ENCODE measurements around the gene SYCE3.

The SYCE3 gene

DNA sequence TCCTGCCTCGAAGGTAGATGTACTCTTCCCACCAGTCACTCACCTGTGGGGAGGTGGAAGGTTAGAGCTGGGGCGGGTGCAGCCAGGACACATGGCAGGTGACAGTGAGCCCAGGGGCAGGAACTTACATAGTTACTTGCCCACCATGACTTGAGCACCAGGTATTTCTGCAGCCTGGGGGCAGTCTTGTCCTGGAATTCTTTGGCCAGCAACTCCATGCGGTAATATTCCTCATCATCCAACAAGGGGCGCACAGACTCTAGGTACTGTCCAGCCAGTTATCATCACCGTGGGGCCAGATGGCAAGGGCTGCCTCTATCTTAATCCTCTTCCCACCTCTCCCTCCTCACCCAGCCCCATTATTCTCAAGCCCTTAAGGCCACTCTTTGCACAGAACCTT, 13.4 kb upstream of the SYCE3 start:
- no peak for DNase-seq (ENCODE audit: low spot score)

DNA sequence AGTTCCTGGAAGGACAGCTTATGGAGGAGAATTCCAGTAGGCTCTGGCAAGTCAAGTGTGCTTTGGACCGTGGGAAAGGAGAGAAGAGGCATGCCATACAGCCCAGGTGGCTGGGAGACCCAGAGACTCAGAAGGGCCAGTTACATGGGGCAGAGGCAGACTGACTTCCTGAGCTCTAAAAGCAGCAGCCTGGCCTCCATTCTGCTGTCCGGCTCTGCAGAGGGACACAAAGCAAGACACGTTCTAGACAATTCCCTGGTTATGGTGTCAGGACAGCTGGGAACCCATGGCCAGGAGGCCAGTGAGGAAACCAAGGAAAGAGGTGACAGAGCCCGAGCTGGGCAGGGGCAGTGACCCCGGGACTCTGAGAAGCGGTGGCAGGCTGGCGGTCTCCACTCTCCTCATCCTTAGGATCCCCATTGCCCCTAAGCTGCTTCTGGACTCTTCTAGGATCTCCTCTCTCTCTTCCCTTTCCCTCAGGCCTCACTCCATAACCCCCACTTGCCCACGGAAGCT, 12.8 kb upstream of the SYCE3 start:
- DNase-seq (ENCODE audit: low spot score): no peak

DNA sequence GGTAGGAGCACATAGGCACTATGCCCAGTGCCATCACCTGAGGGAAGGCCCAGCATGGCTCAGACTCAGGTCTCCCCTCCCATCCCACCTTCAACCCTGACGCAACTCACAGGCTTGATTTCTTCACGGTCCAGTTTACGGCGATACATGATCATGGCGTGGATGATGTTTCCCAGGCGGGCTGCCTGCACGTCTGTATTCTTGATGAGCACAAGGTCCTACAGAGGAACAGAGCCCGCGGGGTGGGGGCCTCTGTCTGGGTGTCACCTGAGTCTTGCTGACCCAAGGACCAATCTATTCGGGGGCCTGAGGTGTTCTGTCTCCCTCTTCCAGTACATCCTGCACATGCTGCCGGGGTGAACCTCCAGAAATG, 11.7 kb upstream of the SYCE3 start:
- DNase-seq (ENCODE audit: low spot score): no peak

DNA sequence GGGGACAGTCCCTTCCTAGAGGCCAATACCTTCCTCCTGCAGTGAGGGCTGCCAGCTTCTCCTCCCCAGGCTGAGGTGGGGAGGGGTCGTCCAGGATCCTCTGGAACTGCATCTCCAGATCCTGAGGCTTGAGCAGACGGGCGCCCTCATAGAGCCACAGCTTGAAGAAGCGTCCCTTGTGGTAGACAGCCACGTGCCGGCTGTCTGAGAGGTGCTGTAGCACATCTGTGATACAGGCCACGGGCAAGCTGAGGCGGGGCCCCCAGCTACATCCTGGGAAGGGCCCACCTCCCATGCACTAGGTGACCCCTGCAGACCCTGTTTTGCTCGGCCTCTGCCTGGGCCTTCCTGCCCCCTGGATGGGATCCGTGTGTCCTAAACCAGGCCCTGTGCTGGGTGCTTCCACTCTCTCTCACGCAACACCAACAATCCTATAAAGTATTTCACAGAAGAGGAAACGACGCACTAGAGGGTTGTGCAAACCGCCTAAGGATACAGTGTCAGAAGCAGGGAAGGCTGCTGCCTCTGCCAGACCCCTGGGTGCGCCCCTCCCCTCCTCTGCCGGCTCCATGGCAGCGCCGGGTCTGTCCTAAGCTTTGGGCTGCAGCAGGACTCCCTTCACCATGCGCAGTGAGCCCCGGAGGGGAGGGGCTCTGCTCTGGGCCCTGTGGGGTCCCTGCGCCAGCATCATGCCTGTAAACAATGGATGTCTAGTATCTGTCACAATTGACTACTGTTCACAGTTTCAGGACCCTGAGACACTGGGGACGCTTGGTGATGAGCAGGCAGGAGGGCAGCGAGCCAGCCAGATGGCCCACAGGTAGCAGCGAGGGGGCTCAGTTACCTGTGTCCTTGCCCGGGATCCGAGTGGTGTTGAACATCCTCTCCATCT, 11.0 kb upstream of the SYCE3 start:
- DNase-seq (ENCODE audit: low spot score): no peak

DNA sequence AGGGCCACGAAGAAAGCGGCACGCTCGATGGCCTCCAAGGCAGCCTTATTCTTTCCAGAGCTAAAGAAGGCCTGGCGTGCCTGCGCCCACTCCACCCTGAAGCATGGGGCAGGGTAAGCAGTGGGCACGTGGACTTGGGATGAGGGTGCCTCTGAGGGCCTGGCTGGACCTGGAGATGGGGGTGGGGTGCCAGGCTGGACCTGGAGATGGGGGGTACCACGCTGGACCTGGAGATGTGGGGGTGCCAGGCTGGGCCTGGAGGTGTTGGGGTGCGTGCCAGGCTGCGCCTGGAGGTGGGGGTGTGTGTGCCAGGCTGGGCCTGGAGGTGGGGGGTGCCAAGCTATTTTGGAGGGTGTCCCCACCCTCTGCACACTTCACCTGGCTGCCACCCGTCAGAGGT, 10.2 kb upstream of the SYCE3 start:
- DNase-seq (ENCODE audit: low spot score): no peak

DNA sequence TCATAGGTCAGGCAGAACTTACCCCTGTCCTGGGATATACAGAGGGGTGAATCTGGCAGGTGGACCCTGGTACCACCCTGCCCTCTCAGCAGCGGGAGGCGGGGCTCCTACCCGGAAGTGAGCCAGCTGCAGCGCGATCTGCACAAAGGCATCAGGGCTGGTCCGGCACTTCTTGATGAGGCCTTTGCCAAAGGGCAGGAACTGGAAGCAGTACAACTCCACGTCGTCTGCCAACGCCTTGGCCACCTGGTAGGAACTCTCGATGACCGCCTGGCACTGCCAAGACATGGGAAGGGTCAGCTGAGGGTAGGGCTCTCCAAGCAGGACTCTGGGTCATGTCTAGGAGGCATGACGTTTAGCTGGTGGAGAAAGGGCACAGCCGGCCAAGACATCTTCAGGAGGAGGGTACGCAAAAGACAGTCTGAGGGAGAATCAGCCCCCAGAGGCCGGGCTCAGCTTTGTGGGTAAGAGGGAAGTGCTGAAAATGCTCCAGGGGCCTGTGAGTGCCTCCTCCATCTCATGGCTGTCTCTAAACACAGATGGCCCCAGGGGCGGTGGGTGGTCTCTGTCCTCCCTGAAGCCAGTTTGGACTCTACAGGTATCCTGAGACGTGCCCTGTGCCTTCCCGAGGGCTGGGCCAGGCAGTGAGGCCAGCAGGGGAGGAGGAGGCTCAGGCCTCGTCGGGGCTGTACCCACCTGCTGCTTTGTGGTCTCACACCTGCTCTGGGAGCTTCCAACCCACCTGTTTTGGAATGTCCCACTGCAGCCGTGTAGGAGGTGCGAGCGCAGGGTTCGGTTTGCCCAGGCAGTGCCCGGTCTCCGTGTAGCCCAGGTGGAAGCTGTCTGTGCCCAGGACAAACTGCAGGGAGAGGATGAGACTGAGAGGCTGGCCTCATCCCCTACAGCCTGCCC, 8.8 kb upstream of the SYCE3 start:
- DNase-seq (ENCODE audit: low spot score): no peak

DNA sequence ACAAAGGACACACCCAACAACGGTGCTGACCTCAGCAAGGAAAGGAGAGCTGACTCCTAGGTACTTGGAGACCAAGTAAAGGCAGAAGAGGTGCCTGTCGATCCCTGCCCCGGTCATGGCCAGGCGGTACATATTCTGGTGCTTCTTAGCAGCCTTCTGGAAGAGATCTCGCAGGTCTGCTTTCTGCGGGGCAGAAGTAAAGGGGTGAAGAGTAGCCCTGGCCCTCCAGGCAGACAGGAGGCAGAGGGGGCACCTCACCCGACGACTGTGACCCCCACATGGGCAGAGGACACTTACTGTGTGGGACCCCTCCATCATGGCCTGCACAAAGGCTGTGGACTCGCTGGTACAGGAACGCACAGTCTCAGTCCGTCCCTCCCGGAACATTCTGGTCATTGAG, 8.1 kb upstream of the SYCE3 start:
- no peak for DNase-seq (ENCODE audit: low spot score)

DNA sequence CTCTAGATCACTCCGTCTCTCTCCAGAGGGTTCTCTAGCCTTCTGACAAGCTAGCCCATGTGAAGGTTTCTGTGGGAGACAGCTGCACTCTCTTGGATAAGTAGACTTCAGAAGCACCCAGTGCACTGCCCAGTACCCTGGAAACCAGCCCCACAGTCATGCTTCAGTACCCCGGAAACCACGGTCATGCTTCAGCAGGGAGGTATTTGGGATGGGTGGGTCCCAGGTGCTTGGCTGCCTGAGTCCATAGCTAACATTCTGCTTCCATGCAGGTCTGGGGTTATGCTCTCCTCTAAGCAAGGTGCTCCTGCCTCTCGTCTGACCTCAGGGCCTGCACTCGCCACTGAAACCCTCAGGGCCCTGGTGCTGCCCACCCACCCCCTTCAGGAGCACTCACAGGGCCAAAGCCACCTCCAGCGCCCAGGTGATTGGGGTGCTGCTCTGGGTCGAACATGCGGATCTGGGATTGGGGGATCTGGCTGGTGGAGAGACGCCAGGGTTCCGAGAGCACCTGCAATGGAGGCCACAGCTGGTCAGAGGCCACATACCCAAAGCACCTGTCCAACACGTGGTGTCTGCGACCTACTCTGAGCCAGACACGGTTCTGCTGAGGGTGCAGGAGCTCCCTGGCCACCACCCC, 7.3 kb upstream of the SYCE3 start:
- no peak for DNase-seq (ENCODE audit: low spot score)

DNA sequence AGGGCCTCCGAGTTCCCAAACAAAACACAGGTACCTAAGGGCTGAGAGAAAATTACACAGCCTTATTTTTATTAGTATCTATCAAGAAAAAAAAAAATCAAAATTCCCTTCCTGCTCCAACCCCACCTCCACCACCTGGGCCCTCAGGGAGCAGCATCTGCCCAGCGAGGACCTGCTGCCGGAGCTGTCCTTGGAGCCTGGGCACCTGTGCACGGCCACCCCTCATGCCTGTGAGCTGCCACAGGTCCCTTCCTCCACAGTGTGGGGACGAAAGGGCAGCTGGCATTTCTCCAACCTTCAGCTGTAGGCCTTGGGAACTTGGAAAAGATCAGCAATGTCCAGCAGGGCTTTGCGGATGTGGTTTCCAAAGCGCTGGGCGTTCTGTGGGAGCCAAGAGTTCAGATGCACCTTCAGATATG, 6.3 kb upstream of the SYCE3 start:
- DNase-seq (ENCODE audit: low spot score): no peak

DNA sequence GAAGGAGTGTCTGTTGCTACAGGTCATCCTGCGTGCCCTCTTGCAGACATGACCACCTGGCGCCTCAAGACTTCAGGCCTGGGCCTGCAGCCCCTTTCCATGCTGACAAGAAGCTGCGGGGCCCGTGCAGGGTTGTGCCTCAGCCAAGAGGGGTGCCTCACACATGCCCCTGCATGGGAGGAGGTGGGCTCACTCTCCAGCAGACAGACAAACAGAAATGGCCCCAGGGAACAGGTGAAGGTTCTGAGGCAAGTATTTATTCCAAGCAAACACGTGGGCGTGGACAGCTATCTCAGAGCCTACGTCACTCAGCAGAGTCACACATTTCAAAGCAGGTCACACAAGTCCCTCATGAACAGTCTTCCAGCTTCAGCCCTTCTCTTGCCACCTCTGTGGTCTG, 5.9 kb upstream of the SYCE3 start:
- no peak for DNase-seq (ENCODE audit: low spot score)

DNA sequence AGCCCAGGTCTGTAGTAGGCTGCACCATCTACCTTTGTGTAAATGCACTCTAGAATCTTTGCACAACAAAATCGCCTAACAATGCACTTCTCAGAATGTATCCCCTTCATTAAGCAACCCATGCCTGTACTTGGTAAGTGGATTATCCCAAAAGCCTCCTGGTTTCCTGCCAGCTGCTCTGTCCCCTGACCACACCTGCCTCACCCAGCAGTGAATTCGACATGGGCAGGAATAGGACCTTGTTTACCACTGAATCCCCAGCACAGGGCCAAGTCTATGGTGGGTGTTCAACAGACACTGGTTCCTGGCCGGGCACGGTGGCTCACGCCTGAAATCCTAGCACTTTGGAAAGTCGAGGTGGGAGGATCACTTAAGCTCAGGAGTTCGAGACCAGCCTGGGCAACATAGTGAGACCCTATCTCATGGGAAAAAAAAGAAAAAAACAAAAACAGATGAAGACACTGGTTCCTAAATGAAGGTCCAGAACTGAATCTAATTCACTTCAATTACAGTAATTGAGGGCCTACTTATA, 5.1 kb upstream of the SYCE3 start:
- no peak for DNase-seq (ENCODE audit: low spot score)

DNA sequence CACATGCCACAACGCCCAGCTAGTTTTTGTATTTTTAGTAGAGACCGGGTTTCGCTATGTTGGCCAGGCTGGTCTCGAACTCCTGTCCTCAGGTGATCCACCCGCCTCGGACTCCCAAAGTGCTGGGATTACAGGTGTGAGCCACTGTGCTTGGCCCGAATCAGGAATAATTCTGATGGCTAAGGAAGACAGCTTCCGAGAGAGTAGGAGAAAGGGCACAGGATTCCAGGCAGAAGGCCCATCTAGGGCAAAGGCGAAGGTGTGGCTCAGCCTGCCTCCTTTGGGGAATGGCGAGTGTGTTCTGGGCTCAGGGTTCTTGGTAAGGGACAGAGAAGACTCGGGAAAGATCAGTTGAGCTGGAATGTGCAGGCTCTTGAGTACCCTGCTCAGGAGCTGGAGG, 1.6 kb upstream of the SYCE3 start:
- DNase-seq (ENCODE audit: low spot score): no peak

DNA sequence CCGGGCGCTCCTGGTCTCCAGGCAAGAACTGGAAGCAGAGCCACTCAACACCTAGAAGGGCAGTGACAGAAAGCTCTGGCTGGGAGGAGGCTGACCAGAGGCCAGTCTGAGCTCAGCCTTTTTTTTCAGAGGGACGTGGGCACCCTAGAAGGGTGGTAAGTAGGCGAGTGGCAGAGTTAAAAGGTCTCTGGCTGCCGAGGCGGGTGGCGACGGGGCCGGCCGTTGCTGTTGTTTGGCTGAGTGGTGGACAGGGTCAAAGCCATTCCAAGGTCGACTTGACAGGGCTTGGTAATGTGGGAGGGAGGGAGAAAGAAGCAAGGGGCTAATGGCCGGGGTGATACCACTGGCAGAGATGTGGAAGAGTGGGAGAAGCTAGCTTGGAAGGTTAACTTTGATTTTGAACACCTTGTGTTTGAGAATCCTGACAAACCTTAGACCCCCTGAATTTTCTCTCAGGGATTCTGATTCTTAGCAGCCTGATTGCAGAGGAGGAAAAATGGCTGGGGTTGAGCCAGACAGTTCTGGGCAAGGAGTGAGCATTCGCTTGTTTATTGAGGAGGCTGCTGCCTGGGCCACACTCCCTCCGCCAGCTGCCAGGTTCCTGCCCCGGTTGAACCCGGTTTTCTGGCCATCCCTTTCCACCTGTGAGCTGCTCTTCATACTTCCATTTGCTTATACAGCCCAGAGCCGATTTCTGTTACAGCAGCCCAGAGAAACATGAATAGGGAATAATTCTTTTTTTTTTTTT, 868 bp upstream of the SYCE3 start:
- no peak for DNase-seq (ENCODE audit: low spot score)

DNA sequence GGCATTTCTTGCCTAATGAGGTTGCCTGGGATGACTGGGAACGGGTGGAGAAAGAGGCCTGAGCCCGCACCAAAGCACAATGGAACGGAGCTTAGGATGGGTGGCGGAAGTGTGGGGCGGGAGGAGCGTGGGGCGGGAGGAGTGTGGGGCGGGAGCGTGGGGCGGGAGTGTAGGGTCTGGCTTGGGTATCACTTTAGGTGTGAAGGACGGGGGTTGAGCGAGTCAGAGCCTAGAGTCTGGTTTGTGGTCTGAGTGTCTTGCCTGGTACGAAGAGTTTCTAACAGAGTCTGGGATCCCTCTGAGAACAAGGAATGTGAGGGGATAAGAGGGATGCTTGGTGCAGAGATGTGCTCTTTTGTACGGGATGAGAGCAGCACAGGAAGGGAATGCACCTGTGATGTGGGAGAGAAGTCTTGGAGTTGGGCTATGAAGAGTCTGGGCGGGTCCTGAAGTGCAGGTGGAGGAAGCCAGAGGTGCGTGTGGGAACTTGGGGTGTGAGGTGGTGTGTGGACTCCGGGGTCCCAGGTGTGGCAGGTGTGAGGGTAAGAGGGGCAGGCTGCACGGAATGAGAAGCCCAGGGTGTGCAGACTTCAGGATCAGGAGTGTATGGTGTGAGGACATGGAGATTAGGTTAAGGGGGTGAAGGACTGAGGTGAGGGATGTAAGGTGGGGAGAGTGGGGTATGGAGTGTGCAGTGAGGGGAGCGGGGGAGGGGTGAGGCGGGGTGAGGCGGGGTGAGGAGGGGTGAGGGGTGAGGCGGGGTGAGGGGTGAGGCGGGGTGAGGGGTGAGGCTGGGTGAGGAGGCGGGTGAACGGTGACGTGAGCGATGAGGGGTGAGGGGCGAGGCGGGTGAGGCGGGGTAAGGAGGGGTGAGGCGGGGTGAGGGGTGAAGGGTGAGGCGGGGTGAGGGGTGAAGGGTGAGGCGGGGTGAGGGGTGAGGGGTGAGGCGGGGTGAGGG, 1.0 kb downstream of the SYCE3 start:
- DNase-seq (ENCODE audit: low spot score): no peak

DNA sequence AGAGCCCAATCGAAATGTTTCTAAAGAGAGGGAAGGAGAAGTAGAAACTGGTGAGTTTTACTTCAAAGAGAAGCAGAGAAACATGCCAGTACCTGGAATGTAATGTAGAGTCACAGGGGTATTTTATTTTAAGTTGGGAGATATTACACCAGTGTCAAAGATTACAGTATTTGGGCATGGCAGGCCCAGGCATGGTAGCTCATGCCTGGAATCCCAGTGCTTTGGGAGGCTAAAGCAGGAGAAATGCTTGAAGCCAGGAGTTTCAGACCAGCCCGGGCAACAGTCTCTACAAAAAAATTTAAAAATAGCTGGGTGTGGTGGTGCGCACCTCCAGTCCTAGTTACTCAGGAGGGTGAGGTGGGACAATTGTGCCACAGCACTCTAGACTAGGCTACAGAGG, 2.7 kb downstream of the SYCE3 start:
- DNase-seq (ENCODE audit: low spot score): no peak

DNA sequence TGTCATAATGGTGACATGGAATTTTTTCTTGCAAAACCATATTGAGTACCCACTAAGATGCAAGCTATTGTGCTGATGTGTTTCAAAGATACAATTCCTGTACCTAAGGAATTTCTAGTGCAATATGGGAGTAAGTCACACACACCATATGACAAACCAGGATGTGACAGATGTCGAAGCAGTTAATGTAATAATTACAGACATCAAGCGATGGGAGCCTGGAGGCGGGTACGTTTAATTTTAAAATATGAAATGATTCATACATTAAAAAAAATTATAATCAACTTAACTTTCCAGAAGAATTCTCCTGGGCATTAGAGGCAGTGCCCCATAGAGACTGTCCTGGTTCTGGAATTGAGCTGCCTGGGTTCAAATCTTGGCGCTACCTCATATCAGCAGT, 6.0 kb downstream of the SYCE3 start:
- no peak for DNase-seq (ENCODE audit: low spot score)

DNA sequence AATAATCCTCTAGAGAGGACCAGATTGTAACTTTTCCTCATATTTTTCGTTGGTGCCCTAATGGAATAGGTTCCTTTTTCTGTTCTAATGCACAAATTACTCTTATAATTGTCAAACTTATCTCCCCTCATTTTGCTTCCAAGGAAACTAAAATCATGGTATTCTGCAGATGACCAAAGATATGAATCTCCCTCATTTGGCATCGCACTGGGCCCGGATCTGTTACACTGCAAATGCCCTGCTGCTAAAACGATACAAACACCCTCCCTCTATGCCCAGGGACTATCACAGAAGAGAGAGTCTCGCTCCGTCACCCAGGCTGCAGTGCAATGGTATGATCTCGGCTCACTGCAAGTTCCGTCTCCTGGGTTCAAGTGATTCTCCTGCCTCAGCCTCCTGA, 9.4 kb downstream of the SYCE3 start:
- DNase-seq (ENCODE audit: low spot score): no peak

DNA sequence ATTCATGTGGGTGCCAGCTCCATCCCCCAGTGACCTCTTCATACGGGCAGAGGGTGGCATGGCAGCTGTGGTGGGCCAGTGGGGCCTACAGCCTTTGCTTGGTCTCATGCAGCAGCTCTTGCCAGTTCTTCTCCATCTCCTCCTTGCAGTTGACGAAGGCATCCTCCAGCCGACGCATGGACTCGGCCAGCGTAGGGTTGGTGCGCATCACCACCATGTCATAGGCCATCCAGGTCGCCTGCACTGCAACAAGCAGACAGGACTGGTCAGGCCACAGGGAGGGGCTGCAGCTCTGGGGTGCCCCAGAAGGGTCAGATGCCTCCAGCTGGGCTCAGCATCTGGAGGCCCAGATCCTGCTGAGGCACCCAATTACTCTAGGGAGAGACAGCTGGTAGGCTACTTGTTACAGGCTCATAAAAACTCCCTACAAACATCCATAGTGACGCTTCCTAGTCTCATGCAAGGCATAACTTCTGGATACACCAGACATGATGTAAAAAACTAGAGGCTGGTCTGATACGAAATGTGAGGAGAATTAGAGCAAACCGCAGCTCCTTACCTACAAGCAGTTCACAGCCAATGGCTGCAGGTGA, 11.5 kb downstream of the SYCE3 start:
- no peak for DNase-seq (ENCODE audit: low spot score)

DNA sequence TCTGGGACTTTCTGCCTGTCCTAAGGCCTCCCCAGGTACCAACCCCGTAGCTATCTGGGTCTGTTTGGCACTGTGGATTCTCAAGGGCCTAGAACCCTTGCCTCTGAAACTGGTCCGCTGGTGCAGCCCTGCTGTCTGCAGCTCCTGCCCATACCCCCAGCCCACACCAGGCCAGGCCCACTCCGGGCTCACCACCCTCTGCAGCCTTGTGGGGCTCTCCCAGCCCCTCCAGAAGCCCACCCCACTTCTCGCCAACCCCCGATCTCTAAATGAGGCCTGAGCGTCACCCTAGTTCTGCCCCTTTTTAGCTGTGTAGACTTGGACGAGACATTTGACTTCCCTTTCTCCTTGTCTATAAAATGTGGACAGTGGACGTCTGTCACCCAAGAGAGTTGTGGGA, 12.3 kb downstream of the SYCE3 start:
- no peak for DNase-seq (ENCODE audit: low spot score)
